HUES64 (cell line): Measurements from ENCODE around the gene SLC25A4.

Experiments
- H3K27ac ChIP-seq: 2 replicates; pipeline ENCODE4 v1.7.0; 2013; ENCODE audit warnings: low read depth, low read length, inconsistent platforms
- H3K27me3 ChIP-seq: 2 replicates; pipeline ENCODE4 v1.6.1; 2013; ENCODE audit warnings: mild to moderate bottlenecking, low read length; ENCODE audit not compliant: insufficient read depth
- H3K36me3 ChIP-seq: 2 replicates; pipeline ENCODE4 v1.6.1; 2013; ENCODE audit warnings: mild to moderate bottlenecking, low read length; ENCODE audit not compliant: insufficient read depth
- H3K4me1 ChIP-seq: 2 replicates; pipeline ENCODE4 v1.6.1; 2013; ENCODE audit warnings: mild to moderate bottlenecking, low read length, moderate library complexity; ENCODE audit not compliant: insufficient read depth
- H3K4me3 ChIP-seq: 2 replicates; pipeline ENCODE4 v1.5.1; 2013; ENCODE audit warnings: mild to moderate bottlenecking, low read length, moderate library complexity
- H3K9ac ChIP-seq: 2 replicates; pipeline ENCODE4 v1.6.1; 2013; ENCODE audit warnings: mild to moderate bottlenecking, low read depth, low read length
- H3K9me3 ChIP-seq: 2 replicates; pipeline ENCODE4 v1.6.1; 2013; ENCODE audit warnings: low read depth, low read length; ENCODE audit not compliant: insufficient read depth
- WGBS: fragments of 150-250, 120-280 bp; methylation state at CpG from one replicate; pipeline ENCODE4 v1.1.7; 2013; ENCODE audit warnings: missing lambda C conversion rate; 5-methylcytosine and 5-hydroxymethylcytosine counted together

The SLC25A4 gene

GRCh38 chr4:185120631-185120946 lies 22.5 kb upstream of the SLC25A4 start:
- no peak overlapping the region for H3K27ac ChIP-seq
- peaks cover 29% of the 10 kb centered on the region for H3K4me1 ChIP-seq
- H3K36me3 ChIP-seq, result no peaks in the 10 kb centered on the region
- H3K27me3 ChIP-seq, result no peaks in the 10 kb centered on the region
- no peak overlapping the region for H3K9ac ChIP-seq
- WGBS, result 51% methylated on average over 6 of the region's 6 CpGs
- no peak overlapping the region for H3K4me3 ChIP-seq
- no peaks in the 10 kb centered on the region for H3K9me3 ChIP-seq

GRCh38 chr4:185122681-185123345 lies 20.3 kb upstream of the SLC25A4 start:
- 93% methylated on average over 4 of the region's 6 CpGs for WGBS
- Histone ChIP-seq H3K4me3 (no peak overlapping the region), H3K9ac (no peak overlapping the region)

GRCh38 chr4:185124006-185124405 lies 19.1 kb upstream of the SLC25A4 start:
- Histone ChIP-seq H3K4me3 (no peak overlapping the region), H3K36me3 (no peaks in the 10 kb centered on the region), H3K9ac (no peak overlapping the region), H3K27ac (no peak overlapping the region), H3K4me1 (peaks cover 17% of the 10 kb centered on the region), H3K9me3 (no peaks in the 10 kb centered on the region), H3K27me3 (peaks cover 27% of the 10 kb centered on the region)
- 100% methylated on average over 1 of the region's 3 CpGs for WGBS

More at GRCh38 chr4:185122681-185123345, 20.3 kb upstream of the SLC25A4 start:
- Histone ChIP-seq H3K27me3 (peaks cover 15% of the 10 kb centered on the region), H3K4me1 (peaks cover 20% of the 10 kb centered on the region), H3K36me3 (no peaks in the 10 kb centered on the region), H3K9me3 (no peaks in the 10 kb centered on the region), H3K27ac (no peak overlapping the region)

- Histone ChIP-seq H3K9ac (peak overlapping the region; percentile 67), H3K27ac (no peak overlapping the region), H3K4me3 (peak overlapping the region; percentile 51), H3K9me3 (no peaks in the 10 kb centered on the region), H3K27me3 (peaks cover 33% of the 10 kb centered on the region), H3K36me3 (no peaks in the 10 kb centered on the region), H3K4me1 (no peaks in the 10 kb centered on the region)
- 7% methylated on average over 64 of the region's 64 CpGs for WGBS
Observed at GRCh38 chr4:185127021-185127925, 15.8 kb upstream of the SLC25A4 start.

GRCh38 chr4:185128272-185129119 lies 14.6 kb upstream of the SLC25A4 start:
- H3K9me3 ChIP-seq, result no peaks in the 10 kb centered on the region
- H3K9ac ChIP-seq, result peak overlapping the region; percentile 55
- peak overlapping the region; percentile 51 for H3K4me3 ChIP-seq
- peaks cover 33% of the 10 kb centered on the region for H3K27me3 ChIP-seq
- H3K27ac ChIP-seq, result no peak overlapping the region
- H3K4me1 ChIP-seq, result no peaks in the 10 kb centered on the region
- WGBS, result 1% methylated on average over 74 of the region's 74 CpGs
- no peaks in the 10 kb centered on the region for H3K36me3 ChIP-seq

- 50% methylated on average over 2 of the region's 3 CpGs for WGBS
- no peaks in the 10 kb centered on the region for H3K9me3 ChIP-seq
Observed at GRCh38 chr4:185134307-185134869, 8.7 kb upstream of the SLC25A4 start.

GRCh38 chr4:185137233-185137925 lies 5.7 kb upstream of the SLC25A4 start:
- no peaks in the 10 kb centered on the region for H3K9me3 ChIP-seq
- H3K27ac ChIP-seq, result no peak overlapping the region
- H3K27me3 ChIP-seq, result no peaks in the 10 kb centered on the region
- WGBS, result 92% methylated on average over 24 of the region's 24 CpGs
- H3K4me3 ChIP-seq, result no peak overlapping the region
- H3K4me1 ChIP-seq, result no peaks in the 10 kb centered on the region
- no peak overlapping the region for H3K9ac ChIP-seq
- H3K36me3 ChIP-seq, result no peaks in the 10 kb centered on the region

More at GRCh38 chr4:185134307-185134869, 8.7 kb upstream of the SLC25A4 start:
- H3K36me3 ChIP-seq, result no peaks in the 10 kb centered on the region
- peaks cover 2% of the 10 kb centered on the region for H3K27me3 ChIP-seq
- H3K4me3 ChIP-seq, result no peak overlapping the region
- H3K9ac ChIP-seq, result no peak overlapping the region
- no peak overlapping the region for H3K27ac ChIP-seq
- no peaks in the 10 kb centered on the region for H3K4me1 ChIP-seq

- H3K4me1 ChIP-seq, result no peaks in the 10 kb centered on the region
- WGBS, result 87% methylated on average over 8 of the region's 10 CpGs
- H3K27me3 ChIP-seq, result no peaks in the 10 kb centered on the region
- H3K9ac ChIP-seq, result no peak overlapping the region
- no peaks in the 10 kb centered on the region for H3K9me3 ChIP-seq
- no peak overlapping the region for H3K27ac ChIP-seq
- no peak overlapping the region for H3K4me3 ChIP-seq
- no peaks in the 10 kb centered on the region for H3K36me3 ChIP-seq
Observed at GRCh38 chr4:185138161-185138560, 4.9 kb upstream of the SLC25A4 start.

GRCh38 chr4:185139736-185140135 lies 3.3 kb upstream of the SLC25A4 start:
- H3K27ac ChIP-seq, result no peak overlapping the region
- H3K9me3 ChIP-seq, result no peaks in the 10 kb centered on the region
- 79% methylated on average over 6 of the region's 6 CpGs for WGBS
- H3K9ac ChIP-seq, result no peak overlapping the region
- H3K27me3 ChIP-seq, result no peaks in the 10 kb centered on the region; the same call in 1 of the 2 replicates
- no peak overlapping the region for H3K4me3 ChIP-seq
- peaks cover 2% of the 10 kb centered on the region; the same call in 1 of the 2 replicates for H3K36me3 ChIP-seq
- peaks cover 10% of the 10 kb centered on the region; the same call in 1 of the 2 replicates for H3K4me1 ChIP-seq

- WGBS, result 88% methylated on average over 5 of the region's 6 CpGs
- no peak overlapping the region for H3K4me3 ChIP-seq
- H3K36me3 ChIP-seq, result peaks cover 22% of the 10 kb centered on the region
- H3K27ac ChIP-seq, result no peak overlapping the region
- no peaks in the 10 kb centered on the region for H3K9me3 ChIP-seq
- no peaks in the 10 kb centered on the region; the same call in 1 of the 2 replicates for H3K27me3 ChIP-seq
- peaks cover 10% of the 10 kb centered on the region; the same call in 1 of the 2 replicates for H3K4me1 ChIP-seq
- H3K9ac ChIP-seq, result no peak overlapping the region
Observed at GRCh38 chr4:185141777-185142176, 1.3 kb upstream of the SLC25A4 start.
